Measurements from ENCODE around the gene MCF2L2.

DNA sequence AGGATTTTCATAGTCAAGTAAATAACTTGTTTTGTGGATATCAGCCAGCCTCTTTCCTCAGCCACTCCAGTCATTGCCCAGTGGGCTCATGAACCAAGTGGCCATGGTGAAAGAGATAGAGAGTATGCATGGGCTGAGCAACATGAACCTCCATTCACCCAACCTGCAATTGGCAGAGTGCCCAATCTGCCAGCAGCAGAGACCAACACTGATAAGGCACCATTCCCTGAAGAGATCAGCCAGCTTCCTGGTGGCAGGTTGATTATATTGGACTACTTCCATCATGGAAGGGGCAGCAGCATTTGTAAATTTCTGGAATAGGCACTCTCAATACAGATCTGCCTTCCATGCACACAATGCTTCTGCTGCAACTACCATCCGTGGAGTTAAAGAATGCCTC lies 10.3 kb upstream of the MCF2L2 start:
- no peak for TF ChIP-seq EZH2 (IDR thresholded peaks at IDR 0.05; ENCODE audit: borderline replicate concordance, insufficient read depth, low read depth, low read length, poor library complexity, severe bottlenecking)
- TF ChIP-seq, protein P1, sequence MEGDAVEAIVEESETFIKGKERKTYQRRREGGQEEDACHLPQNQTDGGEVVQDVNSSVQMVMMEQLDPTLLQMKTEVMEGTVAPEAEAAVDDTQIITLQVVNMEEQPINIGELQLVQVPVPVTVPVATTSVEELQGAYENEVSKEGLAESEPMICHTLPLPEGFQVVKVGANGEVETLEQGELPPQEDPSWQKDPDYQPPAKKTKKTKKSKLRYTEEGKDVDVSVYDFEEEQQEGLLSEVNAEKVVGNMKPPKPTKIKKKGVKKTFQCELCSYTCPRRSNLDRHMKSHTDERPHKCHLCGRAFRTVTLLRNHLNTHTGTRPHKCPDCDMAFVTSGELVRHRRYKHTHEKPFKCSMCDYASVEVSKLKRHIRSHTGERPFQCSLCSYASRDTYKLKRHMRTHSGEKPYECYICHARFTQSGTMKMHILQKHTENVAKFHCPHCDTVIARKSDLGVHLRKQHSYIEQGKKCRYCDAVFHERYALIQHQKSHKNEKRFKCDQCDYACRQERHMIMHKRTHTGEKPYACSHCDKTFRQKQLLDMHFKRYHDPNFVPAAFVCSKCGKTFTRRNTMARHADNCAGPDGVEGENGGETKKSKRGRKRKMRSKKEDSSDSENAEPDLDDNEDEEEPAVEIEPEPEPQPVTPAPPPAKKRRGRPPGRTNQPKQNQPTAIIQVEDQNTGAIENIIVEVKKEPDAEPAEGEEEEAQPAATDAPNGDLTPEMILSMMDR (IDR thresholded peaks at IDR 0.05): no peak

All from B cell (primary cell).